Measurements from ENCODE around the gene C1orf226.

GRCh38 chr1:162375463-162375862 is 6.1 kb upstream of the C1orf226 start:
- TF ChIP-seq EZH2 (IDR thresholded peaks at IDR 0.05) = no peak
- no peak for TF ChIP-seq CTCF (IDR thresholded peaks at IDR 0.05 in 2 of 3, conservative IDR thresholded peaks at IDR 0.05 in 1 of 3; ENCODE audit: borderline replicate concordance in 1 of 3, insufficient read depth in 1 of 3, low read depth in 2 of 3, low read length in 2 of 3)
- TF ChIP-seq POLR2A (IDR thresholded peaks at IDR 0.05; ENCODE audit: borderline replicate concordance, extremely low read depth, insufficient read depth, insufficient read length) = no peak
- no peak for TF ChIP-seq ELF1 (IDR thresholded peaks at IDR 0.05; ENCODE audit: borderline replicate concordance, low read depth)
- TF ChIP-seq RAD21 (IDR thresholded peaks at IDR 0.05; ENCODE audit: low read depth) = no peak

Measured in HCT116 (cell line).